Smooth muscle cell of the brain vasculature (primary cell): Measurements from ENCODE around the gene DTNA.
A peak's percentile ranks its signal among the peaks of the same experiment; 100 is the strongest.
"Not testable (repeated sequence)": the region's sequence is repeated elsewhere in the genome, so short reads cannot be mapped to it uniquely, and the experiment has no call there.

Experiments
- DNase-seq: peaks from one replicate; pipeline ENCODE4 v3.0.0-alpha.2; 2012; ENCODE audit warnings: low read depth, low spot score

DTNA gene

GRCh38 chr18:34893239-34893638, 183.1 kb downstream of the DTNA start:
- DNase-seq, result no peak

GRCh38 chr18:34901299-34901698, 191.2 kb downstream of the DTNA start:
- no peak for DNase-seq

- DNase-seq, result no peak
Measured at GRCh38 chr18:34904994-34905393, 194.9 kb downstream of the DTNA start.

GRCh38 chr18:34906985-34907384, 196.9 kb downstream of the DTNA start:
- DNase-seq, result not testable (repeated sequence)

DNA sequence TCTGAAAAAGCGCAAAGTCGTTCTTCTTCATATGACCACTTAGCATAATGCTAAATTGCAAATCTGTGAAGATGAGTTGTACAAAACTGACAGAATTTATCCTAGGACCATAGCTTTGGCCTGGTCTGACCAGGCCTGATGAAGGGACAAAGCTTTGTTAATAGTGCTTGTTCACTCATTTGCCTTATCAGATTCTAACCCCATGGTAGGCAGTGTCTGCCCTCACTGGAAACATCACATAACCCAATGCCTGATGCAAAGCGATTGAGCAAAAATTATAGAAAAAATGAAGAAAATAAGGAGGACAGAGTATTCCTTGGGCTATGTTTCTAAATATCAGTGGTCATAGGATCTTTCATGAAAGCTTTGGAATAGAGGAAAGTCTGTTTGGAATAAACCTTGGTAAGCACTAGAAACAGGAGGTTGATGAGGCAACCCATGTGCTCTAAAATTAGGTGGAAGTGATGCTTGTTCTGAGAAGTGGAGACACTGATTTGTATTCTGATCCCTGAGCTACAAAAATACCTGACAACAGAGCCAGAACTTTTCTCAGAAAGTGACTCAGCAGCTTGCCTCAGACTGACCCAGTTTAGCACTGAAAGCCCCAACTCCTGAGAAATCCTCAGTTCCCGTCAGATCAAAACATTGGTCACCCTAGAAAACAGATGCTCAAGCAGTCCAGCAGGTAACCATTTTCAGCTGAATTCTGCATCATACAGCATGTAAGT, 199.7 kb downstream of the DTNA start:
- DNase-seq, result no peak

- DNase-seq, result no peak
Measured at GRCh38 chr18:34911081-34911480, 201.0 kb downstream of the DTNA start.

DNA sequence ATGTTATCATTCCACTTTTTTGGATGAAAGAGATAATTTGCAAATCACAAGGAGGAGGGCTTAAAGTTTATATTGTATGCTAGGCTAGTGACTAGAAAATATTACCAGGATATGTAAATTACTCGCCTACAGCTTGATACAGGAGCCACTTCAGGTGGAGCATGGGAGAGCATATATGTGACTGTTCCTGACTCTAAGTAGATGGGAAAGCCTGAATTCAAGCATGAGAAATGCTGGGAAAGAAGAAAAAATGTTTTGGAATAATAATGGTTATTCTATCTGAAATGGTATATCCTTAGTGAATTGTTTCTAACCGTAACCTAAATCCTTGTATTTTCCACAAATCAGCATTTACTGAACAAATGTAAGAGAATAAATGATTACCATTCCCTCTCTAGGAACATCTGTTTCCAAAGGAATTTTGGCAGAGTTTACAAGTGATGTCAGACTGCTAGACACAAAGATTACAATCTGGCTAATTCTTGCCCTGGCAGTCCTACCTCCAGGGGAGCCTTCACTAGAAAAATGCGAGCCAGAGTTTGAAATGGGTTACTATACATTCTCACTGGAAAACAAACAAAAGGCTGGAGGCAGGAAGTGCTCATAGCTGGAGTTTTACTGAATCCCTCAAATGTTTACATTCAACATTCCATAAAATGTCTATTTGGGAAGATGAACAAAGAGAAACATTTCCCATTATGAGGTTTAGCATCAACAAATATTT, 201.7 kb downstream of the DTNA start:
- peak; percentile 84 for DNase-seq

- peak; percentile 44 for DNase-seq
Measured at GRCh38 chr18:34913837-34914661, 204.0 kb downstream of the DTNA start.

DNA sequence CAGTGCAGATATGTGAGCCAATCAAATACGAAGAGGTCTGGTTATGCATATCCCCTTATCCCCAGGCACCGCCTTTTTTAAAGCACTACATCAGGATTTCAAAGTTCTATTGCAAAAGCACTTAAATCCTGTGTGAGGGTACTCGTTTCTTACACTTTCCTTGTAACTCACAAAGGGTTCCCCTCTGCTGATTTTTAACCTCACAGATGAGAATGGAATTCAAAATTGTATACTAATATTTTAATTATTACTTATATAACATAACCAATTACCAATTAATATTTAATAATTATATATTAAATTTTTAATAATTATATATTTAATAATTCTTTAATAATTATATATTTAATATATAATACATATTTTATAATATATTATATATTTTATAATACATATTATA, 204.9 kb downstream of the DTNA start:
- DNase-seq, result no peak

DNA sequence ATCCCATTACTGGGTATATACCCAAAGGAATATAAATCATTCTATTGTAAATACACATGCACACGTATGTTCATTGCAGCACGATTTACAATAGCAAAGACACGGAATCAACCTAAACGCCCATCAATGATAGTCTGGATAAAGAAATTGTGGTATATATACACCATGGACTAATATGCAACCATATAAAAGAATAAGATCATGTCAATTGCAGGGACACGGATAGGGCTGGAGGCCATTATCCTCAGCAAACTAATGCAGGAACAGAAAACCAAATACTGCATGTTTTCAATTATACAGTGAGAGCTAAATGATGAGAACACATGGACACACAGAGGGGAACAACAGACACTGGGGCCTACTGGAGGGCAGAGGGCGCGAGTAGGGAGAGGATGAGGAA, 206.4 kb downstream of the DTNA start:
- DNase-seq, result not testable (repeated sequence)

- DNase-seq, result no peak
Measured at GRCh38 chr18:34918856-34919255, 208.8 kb downstream of the DTNA start.

DNA sequence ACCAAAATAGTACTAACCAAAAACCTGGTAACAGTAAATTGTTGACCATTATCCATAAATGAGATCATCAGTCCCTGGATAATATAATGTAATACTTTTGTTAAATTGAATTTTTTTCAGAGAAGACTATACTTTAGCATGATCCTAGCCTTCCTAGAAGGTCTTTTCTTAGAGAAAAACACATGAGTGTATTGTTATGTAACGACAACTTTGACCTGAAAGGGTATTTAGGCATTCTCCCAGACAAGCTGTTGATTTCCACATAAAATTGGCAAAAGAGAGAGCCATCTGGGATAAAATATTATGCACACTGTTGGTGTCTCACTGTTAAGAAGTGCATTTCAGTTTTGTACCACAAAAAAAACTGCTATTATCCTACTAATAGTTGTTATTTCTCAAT, 211.1 kb downstream of the DTNA start:
- no peak for DNase-seq

- DNase-seq, result no peak
Measured at GRCh38 chr18:34921811-34922385, 211.8 kb downstream of the DTNA start.

DNA sequence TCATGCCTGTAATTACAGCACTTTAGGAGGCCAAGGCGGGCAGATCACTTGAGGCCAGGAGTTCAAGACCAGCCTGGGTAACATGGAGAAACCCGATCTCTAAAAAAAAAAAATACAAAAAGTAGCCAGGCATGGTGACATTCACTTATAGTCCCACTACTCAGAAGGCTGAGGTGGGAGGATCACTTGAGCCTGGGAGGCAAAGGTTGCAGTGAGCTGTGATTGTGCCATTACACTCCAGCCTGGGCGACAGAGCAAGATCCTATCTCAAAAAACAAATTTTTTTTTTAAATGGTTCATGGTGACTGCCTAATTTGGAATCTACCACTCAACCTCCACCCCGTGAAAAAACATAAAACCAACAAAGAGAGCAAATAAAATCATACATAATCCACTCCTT, 212.5 kb downstream of the DTNA start:
- not testable (repeated sequence) for DNase-seq

DNA sequence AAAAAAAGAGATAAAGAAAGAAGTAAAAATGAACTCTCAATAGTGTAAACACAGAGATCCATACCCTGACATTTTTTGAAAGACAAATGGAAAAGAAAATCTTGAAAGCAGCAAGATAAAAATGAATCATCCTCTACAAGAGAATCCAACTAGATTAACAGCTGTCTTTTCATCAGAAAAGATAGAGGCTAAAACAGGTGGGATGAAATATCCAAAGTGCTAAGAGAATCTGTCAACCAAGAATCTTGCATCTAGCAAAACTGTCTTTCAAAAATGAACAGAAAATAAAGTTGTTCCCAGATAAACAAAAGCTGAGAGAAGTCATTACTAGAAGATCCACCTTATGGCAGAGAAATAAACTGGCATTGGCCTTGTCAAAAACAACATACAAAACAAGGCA, 213.8 kb downstream of the DTNA start:
- DNase-seq, result no peak

GRCh38 chr18:34926683-34927082, 216.6 kb downstream of the DTNA start:
- no peak for DNase-seq

DNA sequence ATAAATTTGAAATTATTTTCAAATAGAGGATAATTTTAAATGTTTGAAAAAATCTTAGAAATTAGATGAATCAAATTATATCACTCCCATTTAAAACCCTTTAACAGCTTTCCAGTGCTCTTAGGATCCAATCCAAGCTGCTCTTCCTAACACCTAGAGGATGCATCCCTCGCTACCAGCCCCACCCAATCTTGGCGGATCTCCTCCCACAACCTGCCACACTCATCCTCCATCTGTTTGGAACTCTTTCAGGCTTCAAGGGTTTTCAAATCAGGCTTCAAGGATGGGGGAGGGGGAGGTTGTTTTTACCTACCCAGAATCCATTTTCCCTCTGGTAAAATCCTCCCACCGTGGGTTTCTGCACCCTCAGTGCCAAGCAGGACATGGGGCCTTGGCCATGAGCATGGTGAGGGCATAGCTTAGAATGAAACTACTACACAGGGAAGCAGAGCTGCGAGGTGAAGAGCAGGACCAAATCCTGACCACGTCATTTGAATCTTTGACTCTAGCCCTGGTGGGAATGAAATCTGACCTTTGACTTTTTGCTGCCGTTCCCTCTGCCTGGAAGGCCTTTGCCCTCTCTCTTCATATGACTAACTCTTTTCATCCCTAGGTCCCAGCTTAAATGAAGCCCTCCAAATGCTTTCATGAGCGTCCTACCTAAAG, 218.1 kb downstream of the DTNA start:
- DNase-seq, result no peak

GRCh38 chr18:34928754-34929335, 218.7 kb downstream of the DTNA start:
- no peak for DNase-seq

DNA sequence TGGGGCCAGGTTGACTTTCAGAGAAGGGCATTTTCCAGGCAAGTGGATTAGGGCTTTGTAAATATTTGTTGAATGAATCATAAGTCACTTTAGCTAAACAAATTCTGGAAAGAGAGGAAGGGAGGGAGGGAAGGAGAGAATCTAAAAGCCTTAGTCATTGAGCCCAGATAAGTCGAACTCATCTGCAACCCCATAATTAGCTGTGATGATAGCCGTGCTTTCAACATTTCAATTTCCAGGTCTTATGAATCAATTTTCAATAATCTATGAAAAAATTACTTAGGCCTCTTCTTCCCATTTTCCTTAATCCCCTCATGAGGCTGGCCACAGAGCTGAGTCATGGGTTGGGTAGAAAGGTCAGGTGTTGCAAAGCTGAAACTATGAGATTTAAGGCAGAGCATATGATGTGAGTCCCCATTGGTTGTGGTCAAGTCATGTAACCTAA, 219.3 kb downstream of the DTNA start:
- peak; percentile 40 for DNase-seq

- DNase-seq, result no peak
Measured at GRCh38 chr18:34932363-34932762, 222.3 kb downstream of the DTNA start.
